Measurements from ENCODE around the gene TBRG4.

TBRG4 gene

DNA sequence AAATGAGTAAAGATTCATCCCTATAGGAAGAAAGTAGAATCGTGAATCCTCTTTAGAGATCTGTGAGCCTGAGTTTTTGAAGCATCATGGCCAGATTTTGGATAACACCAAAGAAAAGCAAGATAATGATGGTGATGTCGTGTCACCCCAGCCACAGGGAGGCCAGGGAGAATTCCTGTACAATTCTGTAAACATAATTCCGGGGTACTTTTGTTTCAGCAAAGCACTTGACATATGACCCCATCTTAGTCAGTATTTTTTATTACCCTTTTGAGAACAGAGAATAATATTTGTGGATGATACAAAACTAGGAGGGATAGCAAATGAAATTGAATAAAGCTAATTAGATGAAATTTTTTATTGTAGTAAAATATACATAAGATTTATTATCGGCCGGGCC, 56.5 kb downstream of the TBRG4 start:
- DNase-seq (ENCODE audit: low read depth in 2 of 2): no peak

- no peak for DNase-seq (ENCODE audit: low read depth in 2 of 2)
These were observed 57.1 kb downstream of the TBRG4 start for GRCh38 chr7:45054442-45054841.

GRCh38 chr7:45053941-45054340, 57.6 kb downstream of the TBRG4 start:
- DNase-seq (ENCODE audit: low read depth in 2 of 2): no peak

- no peak for DNase-seq (ENCODE audit: low read depth in 2 of 2)
These were observed 58.1 kb downstream of the TBRG4 start for GRCh38 chr7:45053401-45053800.

DNA sequence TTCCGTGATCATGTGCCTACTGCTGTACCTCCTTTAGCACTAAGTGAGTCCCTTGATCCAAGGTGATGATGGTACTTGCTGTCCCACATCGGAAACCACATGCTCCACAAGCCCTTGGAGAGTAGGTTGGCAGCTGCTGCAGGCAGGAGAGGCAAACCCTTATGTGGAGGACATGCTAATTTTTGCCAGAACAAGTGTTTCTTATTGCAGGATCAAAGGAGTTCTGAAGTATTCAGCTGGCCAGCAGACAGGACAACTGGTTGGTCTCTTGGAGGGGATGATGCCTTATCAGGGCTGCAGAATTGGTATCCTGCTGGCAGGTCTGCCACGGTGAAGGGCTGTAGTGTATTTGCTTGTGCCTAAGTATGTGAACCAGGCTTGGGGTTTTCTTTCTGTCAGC, 59.5 kb downstream of the TBRG4 start:
- no peak for DNase-seq (ENCODE audit: low read depth in 2 of 2)

GRCh38 chr7:45050198-45050597, 61.3 kb downstream of the TBRG4 start:
- DNase-seq (ENCODE audit: low read depth in 2 of 2): no peak

Data from stimulated activated CD8-positive, alpha-beta memory T cell treated with anti-CD3 and anti-CD28 coated beads, Interleukin-15, amount 100 ng/mL, for 4 hours (primary cell).